HG03521 (cell line): Measurements from ENCODE around the gene ATRIP.

Experiments used
- ATAC-seq: cut with Tn5 transposase; IDR thresholded peaks from one replicate; pipeline ENCODE4 v1.9.1; 2021; ENCODE audit warnings: mild to moderate bottlenecking, moderate library complexity; ENCODE audit not compliant: unreplicated experiment

The ATRIP gene

GRCh38 chr3:48423241-48423882, 23.2 kb upstream of the ATRIP start:
- no peak for ATAC-seq

- ATAC-seq = no peak
Observed at GRCh38 chr3:48423883-48424695, 22.4 kb upstream of the ATRIP start.

- ATAC-seq = no peak
Observed at GRCh38 chr3:48425281-48425812, 21.2 kb upstream of the ATRIP start.

- ATAC-seq = no peak
Observed at GRCh38 chr3:48426401-48426909, 20.1 kb upstream of the ATRIP start.

- no peak for ATAC-seq
Observed at GRCh38 chr3:48426944-48427629, 19.4 kb upstream of the ATRIP start.

- ATAC-seq = no peak
Observed at GRCh38 chr3:48427630-48427962, 18.9 kb upstream of the ATRIP start.

- no peak for ATAC-seq
Observed at GRCh38 chr3:48428088-48428571, 18.4 kb upstream of the ATRIP start.

GRCh38 chr3:48428572-48429316, 17.8 kb upstream of the ATRIP start:
- ATAC-seq = no peak

GRCh38 chr3:48429317-48429959, 17.1 kb upstream of the ATRIP start:
- ATAC-seq = no peak

GRCh38 chr3:48429960-48430707, 16.4 kb upstream of the ATRIP start, which contains the start of gene PLXNB1:
Gene PLXNB1, minus strand, starts transcription at chr3:48430086. Its CDS starts 5,475 bp downstream, at chr3:48424611.
- no peak for ATAC-seq

- no peak for ATAC-seq
Observed at GRCh38 chr3:48430708-48431101, 15.8 kb upstream of the ATRIP start.

GRCh38 chr3:48431224-48432029, 15.1 kb upstream of the ATRIP start:
- no peak for ATAC-seq

GRCh38 chr3:48432411-48433371, 13.8 kb upstream of the ATRIP start:
- ATAC-seq = no peak

- ATAC-seq = no peak
Observed at GRCh38 chr3:48433472-48434118, 12.9 kb upstream of the ATRIP start.

GRCh38 chr3:48434591-48435222, 11.8 kb upstream of the ATRIP start:
- ATAC-seq = no peak

GRCh38 chr3:48435223-48435595, 11.3 kb upstream of the ATRIP start:
- no peak for ATAC-seq
